Measurements from ENCODE around the gene EEF1G.
"Not testable (repeated sequence)": the region's sequence is repeated elsewhere in the genome, so short reads cannot be mapped to it uniquely, and the experiment has no call there.

EEF1G gene

DNA sequence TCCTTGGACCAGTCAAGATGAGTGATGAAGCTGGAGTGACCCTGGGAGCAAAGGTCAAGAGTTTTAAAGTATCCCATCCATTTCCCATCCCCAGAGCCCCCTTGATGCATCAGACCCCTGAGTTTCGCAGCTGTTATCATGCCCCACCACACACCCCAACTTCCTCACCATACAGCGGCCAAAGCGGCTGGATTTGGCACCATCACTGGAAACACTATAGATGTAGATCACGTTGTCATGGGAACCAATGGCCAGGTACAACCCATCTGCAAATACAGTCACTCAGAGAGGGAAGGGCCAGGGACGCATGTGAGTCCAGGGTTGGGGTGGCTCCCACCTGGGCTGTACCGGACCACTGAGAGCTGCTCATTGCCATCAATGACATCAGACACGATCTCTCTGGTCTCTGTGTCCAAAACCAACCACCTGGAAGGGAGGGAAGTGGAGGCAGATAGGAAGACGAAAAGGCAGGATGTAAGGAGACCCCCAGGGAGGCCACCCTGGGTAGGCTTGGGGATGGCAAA, 30.1 kb upstream of the EEF1G start:
- no peak for DNase-seq (ENCODE audit: low read depth in 2 of 3, low spot score in 1 of 3)

DNA sequence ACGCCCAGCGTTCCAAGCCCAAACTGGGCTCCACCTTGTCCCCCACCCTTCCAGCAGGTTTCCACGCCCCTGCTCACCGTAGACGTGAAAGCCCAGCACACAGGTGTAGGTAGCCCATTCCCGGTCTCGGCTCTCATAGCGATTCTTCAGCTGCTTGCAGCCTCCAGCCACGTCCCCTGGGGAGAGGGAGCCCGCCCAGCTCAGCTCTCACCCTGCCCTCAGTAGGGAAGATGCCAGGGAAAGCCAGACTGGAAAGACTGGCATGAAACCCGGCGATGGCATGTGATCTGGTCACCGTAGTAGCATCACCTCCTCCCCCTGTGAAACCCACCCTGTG, 29.3 kb upstream of the EEF1G start:
- DNase-seq (ENCODE audit: low read depth in 2 of 3, low spot score in 1 of 3) = no peak

GRCh38 chr11:62602141-62603071, 28.7 kb upstream of the EEF1G start:
- no peak for DNase-seq (ENCODE audit: low read depth in 2 of 3, low spot score in 1 of 3)

GRCh38 chr11:62601372-62602140, 27.9 kb upstream of the EEF1G start, which contains the start of gene MTA2:
TSS of gene MTA2 (minus strand) at chr11:62601865. CDS start at chr11:62601450, 415 bp downstream.
- peak; percentile 99 to 100 (median 100) for DNase-seq (ENCODE audit: low read depth in 2 of 3, low spot score in 1 of 3)

GRCh38 chr11:62601122-62601371, 27.4 kb upstream of the EEF1G start:
- peak in 1 of 3 donors; percentile 53 for DNase-seq (ENCODE audit: low read depth in 2 of 3, low spot score in 1 of 3)

DNA sequence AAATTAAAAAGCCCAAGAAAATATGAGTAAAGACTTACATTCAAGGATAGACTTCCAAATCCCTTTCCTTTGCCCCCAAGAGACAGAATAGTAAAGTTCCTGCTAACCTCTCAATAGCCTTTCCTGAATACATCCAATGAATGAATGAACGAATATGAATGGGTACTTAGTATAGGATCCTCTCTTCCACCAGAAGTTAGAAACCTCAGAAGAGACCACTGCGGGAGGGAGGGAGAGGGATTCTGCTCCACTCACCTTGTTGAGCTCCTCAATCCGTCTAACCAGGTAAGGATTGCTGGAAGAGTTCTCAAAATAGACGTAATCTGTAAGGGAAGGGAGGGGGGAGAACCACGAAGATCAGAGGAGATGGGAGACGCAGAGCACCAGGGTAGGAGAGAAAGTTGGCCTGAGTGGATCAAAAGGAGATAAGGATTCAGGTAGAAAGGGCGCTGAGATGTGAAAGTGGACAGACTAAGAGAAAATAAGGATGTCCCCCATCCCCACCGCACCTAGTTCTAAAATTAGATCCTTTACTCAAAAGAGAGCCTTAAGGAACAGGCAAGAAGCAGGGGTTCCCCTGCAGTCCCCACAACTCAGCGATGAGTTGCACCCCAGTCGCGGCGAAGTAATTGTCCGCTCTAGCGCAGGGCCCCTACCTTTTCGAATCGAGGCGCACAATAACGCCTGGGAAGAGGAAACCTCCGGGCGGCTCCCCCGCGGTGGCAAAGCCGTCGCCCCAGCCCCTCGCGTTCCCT, 26.9 kb upstream of the EEF1G start:
- no peak for DNase-seq (ENCODE audit: low read depth in 2 of 3, low spot score in 1 of 3)

- no peak for DNase-seq (ENCODE audit: low read depth in 2 of 3, low spot score in 1 of 3)
Observed at GRCh38 chr11:62599901-62600300, 26.2 kb upstream of the EEF1G start.

GRCh38 chr11:62599069-62599696, 25.5 kb upstream of the EEF1G start:
- DNase-seq (ENCODE audit: low read depth in 2 of 3, low spot score in 1 of 3) = peak; percentile 92 to 96 (median 94)

- no peak for DNase-seq (ENCODE audit: low read depth in 2 of 3, low spot score in 1 of 3)
Observed at GRCh38 chr11:62595124-62595523, 21.4 kb upstream of the EEF1G start.

GRCh38 chr11:62593434-62594044, 19.8 kb upstream of the EEF1G start:
- peak; percentile 70 to 76 (median 70) for DNase-seq (ENCODE audit: low read depth in 2 of 3, low spot score in 1 of 3)

DNA sequence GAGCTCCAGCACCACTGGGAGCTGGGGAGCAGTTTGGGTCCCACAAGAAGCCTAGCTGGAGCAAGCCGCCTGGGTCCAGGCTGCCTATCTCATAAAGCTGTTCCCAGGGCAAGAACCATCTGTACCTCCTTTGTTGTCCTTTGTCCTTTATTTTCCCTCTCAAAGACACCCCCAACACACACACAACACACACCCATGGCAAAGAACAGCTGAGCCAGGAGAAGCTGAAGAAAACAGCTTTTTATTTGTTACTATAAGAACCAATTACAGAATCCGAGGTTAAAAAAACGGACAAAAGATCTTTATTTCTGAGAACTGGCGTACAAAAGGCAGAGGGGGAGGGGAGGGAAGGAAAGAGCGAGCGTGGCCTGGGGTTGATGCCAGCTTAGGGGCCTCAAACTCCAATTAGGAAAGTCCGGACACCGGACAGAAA, 19.3 kb upstream of the EEF1G start:
- DNase-seq (ENCODE audit: low read depth in 2 of 3, low spot score in 1 of 3) = no peak

DNA sequence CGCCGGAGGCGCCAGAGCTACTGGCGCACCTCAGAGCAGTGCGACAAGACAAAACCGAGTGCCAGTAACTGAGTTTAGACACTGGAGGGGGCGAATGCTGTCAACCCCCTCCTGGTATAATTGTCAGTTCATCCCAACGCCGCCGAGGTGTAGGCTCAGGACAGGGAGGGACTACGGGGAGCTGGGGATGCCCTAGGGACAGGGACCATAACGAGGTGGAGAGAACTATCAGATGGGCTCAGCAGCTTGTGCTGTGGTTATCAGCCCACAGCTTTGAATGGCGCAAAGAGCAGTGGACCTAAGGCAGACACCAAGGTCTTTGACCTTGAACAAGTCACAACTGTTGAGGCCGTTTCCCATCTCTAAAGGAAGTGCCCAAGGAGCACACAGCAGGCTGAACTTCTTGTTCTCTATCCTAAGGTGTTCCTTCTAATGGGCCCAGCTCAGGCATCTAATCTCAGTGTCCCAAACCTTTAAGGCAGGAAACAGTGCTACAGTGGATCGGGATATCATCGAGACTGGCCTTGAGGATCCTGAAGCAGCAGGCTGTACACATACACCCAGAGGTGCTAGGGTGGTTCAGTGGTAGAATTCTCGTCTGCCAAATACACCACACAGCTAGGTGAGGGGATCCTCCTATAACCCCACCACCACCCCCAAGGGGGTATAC, 18.6 kb upstream of the EEF1G start:
- no peak for DNase-seq (ENCODE audit: low read depth in 2 of 3, low spot score in 1 of 3)

GRCh38 chr11:62591448-62592145, 17.9 kb upstream of the EEF1G start, which contains the start of gene TUT1:
TSS of gene TUT1 (minus strand) at chr11:62591523. CDS start at chr11:62591485, 38 bp downstream.
- peak; percentile 91 to 97 (median 95) for DNase-seq (ENCODE audit: low read depth in 2 of 3, low spot score in 1 of 3)

- no peak for DNase-seq (ENCODE audit: low read depth in 2 of 3, low spot score in 1 of 3)
Observed at GRCh38 chr11:62588966-62589637, 15.4 kb upstream of the EEF1G start.

GRCh38 chr11:62585356-62585755, 11.7 kb upstream of the EEF1G start:
- not testable (repeated sequence) for DNase-seq (ENCODE audit: low read depth in 2 of 3, low spot score in 1 of 3)

- not testable (repeated sequence) for DNase-seq (ENCODE audit: low read depth in 2 of 3, low spot score in 1 of 3)
Observed at GRCh38 chr11:62581735-62582134, 8.0 kb upstream of the EEF1G start.

DNA sequence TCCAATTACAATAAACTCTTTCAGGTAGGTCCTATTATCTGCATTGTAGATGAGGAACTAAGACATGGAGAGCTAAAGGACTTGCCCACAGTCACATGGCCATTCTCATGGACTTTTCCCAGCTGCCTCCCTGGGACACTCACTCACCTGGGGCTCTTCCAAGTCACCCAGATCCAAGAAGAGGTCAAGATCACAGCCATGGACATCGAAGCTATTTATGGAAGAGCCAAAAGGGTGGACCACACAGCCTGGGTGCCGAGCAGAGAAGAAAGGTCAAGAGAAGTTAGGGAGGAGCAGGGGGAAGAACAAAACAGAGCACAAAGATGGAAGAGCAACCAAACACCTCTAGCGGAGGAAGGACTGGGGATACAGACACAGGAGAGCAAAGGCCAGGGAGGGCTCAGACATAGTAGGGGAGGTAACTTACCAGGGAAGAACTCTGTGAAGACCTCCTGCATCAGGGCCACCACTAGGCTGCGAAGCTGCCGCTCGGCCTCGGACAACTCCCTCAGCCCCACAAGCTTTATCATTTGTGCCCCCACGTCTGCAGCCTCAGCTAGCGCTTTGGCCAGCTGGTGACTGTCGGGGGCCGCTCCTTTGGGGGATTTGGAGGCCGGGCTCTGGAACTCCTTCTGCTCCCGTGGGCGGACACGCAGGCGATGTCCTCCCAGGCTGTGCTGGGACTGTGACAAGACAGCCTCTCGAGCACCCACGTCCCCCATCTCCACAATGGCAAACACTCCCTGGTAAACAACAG, 7.4 kb upstream of the EEF1G start:
- no peak for DNase-seq (ENCODE audit: low read depth in 2 of 3, low spot score in 1 of 3)

DNA sequence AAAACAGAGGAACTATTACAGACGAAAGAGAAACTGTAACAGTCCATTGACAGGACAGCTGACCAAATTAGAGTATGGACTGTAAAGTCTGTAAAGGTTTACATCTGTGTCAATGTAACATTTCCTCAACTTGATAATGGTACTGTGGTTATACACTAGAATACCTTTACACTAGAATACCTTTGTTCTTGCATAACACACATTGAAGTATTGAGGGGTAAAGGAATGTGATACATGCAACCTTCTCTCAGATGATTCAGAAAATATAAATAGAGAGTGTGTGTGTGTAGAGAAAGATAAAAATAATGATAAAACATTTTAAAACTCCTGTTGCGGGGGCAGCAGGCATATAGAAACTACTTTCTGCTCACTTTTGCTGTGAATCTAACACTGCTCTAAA, 5.6 kb upstream of the EEF1G start:
- DNase-seq (ENCODE audit: low read depth in 2 of 3, low spot score in 1 of 3) = no peak

Data from stimulated activated CD4-positive, alpha-beta T cell treated with anti-CD3 and anti-CD28 coated beads, Interleukin-12 subunit alpha, Interleukin-12 subunit beta, amount 100 ng/mL, for 48 hours (primary cell).